ENCODE results near the gene ZSCAN26.

Gene ZSCAN26

GRCh38 chr6:28326371-28326948 is 59.5 kb downstream of the ZSCAN26 start:
- Histone ChIP-seq H3K9me3 (ENCODE audit: severe bottlenecking) (peaks cover 28% of the 10 kb centered on the region), H3K4me3 (ENCODE audit: low read depth, low read length) (no peak overlapping the region), H3K27ac (no peak overlapping the region), H3K36me3 (peaks cover 25% of the 10 kb centered on the region), H3K27me3 (ENCODE audit: insufficient read depth, low read depth, severe bottlenecking) (no peaks in the 10 kb centered on the region)
- DNase-seq = no peak
- TF ChIP-seq CTCF (IDR thresholded peaks at IDR 0.05; ENCODE audit: low read depth, low read length) = no peak

Data from WERI-Rb-1 (cell line).